CD4-positive, alpha-beta T cell treated with Interleukin-4 for 4 hours (primary cell): Measurements from ENCODE around the gene NTSR2.
"Not testable (repeated sequence)": the region's sequence is repeated elsewhere in the genome, so short reads cannot be mapped to it uniquely, and the experiment has no call there.

Source experiments
- DNase-seq: peaks from one replicate; pipeline ENCODE4 v3.0.0-alpha.2; 2020

Gene NTSR2

GRCh38 chr2:11678306-11678960 is 8.4 kb upstream of the NTSR2 start:
- DNase-seq = no peak

GRCh38 chr2:11677136-11678055 is 7.4 kb upstream of the NTSR2 start:
- DNase-seq = no peak

GRCh38 chr2:11676640-11677039 is 6.6 kb upstream of the NTSR2 start:
- DNase-seq = no peak

- DNase-seq = no peak
Observed at GRCh38 chr2:11675423-11676112, 5.6 kb upstream of the NTSR2 start.

- no peak for DNase-seq
Observed at GRCh38 chr2:11674983-11675382, 5.0 kb upstream of the NTSR2 start.

- no peak for DNase-seq
Observed at GRCh38 chr2:11672407-11672806, 2.4 kb upstream of the NTSR2 start.

GRCh38 chr2:11667866-11668637 is 1.9 kb downstream of the NTSR2 start:
- no peak for DNase-seq

GRCh38 chr2:11667194-11667593 is 2.8 kb downstream of the NTSR2 start:
- no peak for DNase-seq

GRCh38 chr2:11665510-11666362 is 4.3 kb downstream of the NTSR2 start:
- no peak for DNase-seq

GRCh38 chr2:11665028-11665427 is 5.0 kb downstream of the NTSR2 start:
- DNase-seq = no peak

- no peak for DNase-seq
Observed at GRCh38 chr2:11663427-11663826, 6.6 kb downstream of the NTSR2 start.

- no peak for DNase-seq
Observed at GRCh38 chr2:11662882-11663281, 7.1 kb downstream of the NTSR2 start.

GRCh38 chr2:11661891-11662435 is 8.0 kb downstream of the NTSR2 start:
- no peak for DNase-seq

- not testable (repeated sequence) for DNase-seq
Observed at GRCh38 chr2:11660396-11660795, 9.6 kb downstream of the NTSR2 start.

GRCh38 chr2:11659851-11660250 is 10.1 kb downstream of the NTSR2 start:
- DNase-seq = no peak

GRCh38 chr2:11659115-11659475 is 10.9 kb downstream of the NTSR2 start:
- no peak for DNase-seq

- no peak for DNase-seq
Observed at GRCh38 chr2:11658208-11659114, 11.5 kb downstream of the NTSR2 start.

GRCh38 chr2:11657646-11658045 is 12.3 kb downstream of the NTSR2 start:
- DNase-seq = no peak

GRCh38 chr2:11657195-11657594 is 12.8 kb downstream of the NTSR2 start:
- DNase-seq = no peak

- no peak for DNase-seq
Observed at GRCh38 chr2:11656671-11657101, 13.3 kb downstream of the NTSR2 start.
